Activated B cell treated with CpG ODN at 0.5 μM for 24 hours (primary cell): ENCODE measurements around the gene PKIB. TPM values are rescaled to one million over a fixed set of nuclear protein-coding genes. Genes with fewer than 3 reads are reported as not detected.
A peak's percentile ranks its signal among the peaks of the same experiment; 100 is the strongest.

ENCODE experiments used
- ATAC-seq: fragments of 200-7000 bp; cut with Tn5 transposase; one replicate; pipeline ENCODE4 v1.10.0; 2021; ENCODE audit warnings: low read depth, mild to moderate bottlenecking, moderate library complexity
- CTCF ChIA-PET: fragments of 350-600 bp; sonication (Branson Sonifier 250); formaldehyde crosslinking; loops from one replicate; lab custom pipeline; 2021; ENCODE audit warnings: antibody characterized with exemption; lab: Charles Lee
- POLR2A ChIA-PET: fragments of 350-600 bp; sonication (Branson Sonifier 250); formaldehyde crosslinking; loops from one replicate; lab custom pipeline; 2021; ENCODE audit warnings: antibody characterized with exemption; lab: Charles Lee
- DNase-seq: peaks from one replicate; pipeline ENCODE4 v3.0.0; 2022
- H3K27ac Mint-ChIP-seq: one replicate; pipeline ENCODE4 v1.8.0; 2020; ENCODE audit warnings: mixed read lengths
- H3K27me3 Mint-ChIP-seq: one replicate; pipeline ENCODE4 v1.8.0; 2021; ENCODE audit warnings: mixed read lengths
- H3K36me3 Mint-ChIP-seq: one replicate; pipeline ENCODE4 v1.8.0; 2021; ENCODE audit warnings: low read depth, mixed read lengths
- H3K4me1 Mint-ChIP-seq: one replicate; pipeline ENCODE4 v1.8.0; 2021; ENCODE audit warnings: mixed read lengths
- H3K4me3 Mint-ChIP-seq: one replicate; pipeline ENCODE4 v1.8.0; 2020; ENCODE audit warnings: mild to moderate bottlenecking, mixed read lengths
- H3K9me3 Mint-ChIP-seq: one replicate; pipeline ENCODE4 v1.8.0; 2020; ENCODE audit warnings: mixed read lengths
- CTCF ChIP-seq: fragments of 200-600 bp; IDR thresholded peaks from one replicate; pipeline ENCODE4 v1.8.0; 2022; ENCODE audit warnings: antibody characterized with exemption, mild to moderate bottlenecking
- intact Hi-C: fragments of 100-400 bp; cut with micrococcal nuclease; formaldehyde crosslinking; loops from one replicate; pipeline ENCODE4 v1.15.1; 2024
- total RNA-seq: library from RNA; stranded (reverse); gene quantifications from 2 replicates; pipeline ENCODE4 v1.2.3, GENCODE V29; 2022

PKIB gene
- total RNA-seq, 1 donor from 2014 or later, result 1.2 TPM

GRCh38 chr6:122730334-122730733 lies 120.1 kb downstream of the PKIB start:
- ChIA-PET POLR2A (interaction anchor here (1.5 kb wide), 1 partner anchor 109 kb away, joined by 4 read pairs; no protein-coding TSS in a partner anchor), CTCF (interaction anchor here (0.7 to 4.4 kb wide), 4 partner anchors 45 to 587 kb away, joined by 3 to 52 read pairs (median 3); no protein-coding TSS in a partner anchor)
- Mint-ChIP-seq H3K4me3 (no peak overlapping the region), H3K4me1 (no peaks in the 10 kb centered on the region), H3K27me3 (peaks cover 5% of the 10 kb centered on the region), H3K27ac (no peak overlapping the region), H3K36me3 (no peaks in the 10 kb centered on the region), H3K9me3 (no peaks in the 10 kb centered on the region)
- TF ChIP-seq CTCF, result no peak
- DNase-seq (no peak), ATAC-seq (no peak)
- intact Hi-C loops, result loop anchor here (1.0 kb wide), 1 partner anchor 586 kb away; no protein-coding TSS in a partner anchor

DNA sequence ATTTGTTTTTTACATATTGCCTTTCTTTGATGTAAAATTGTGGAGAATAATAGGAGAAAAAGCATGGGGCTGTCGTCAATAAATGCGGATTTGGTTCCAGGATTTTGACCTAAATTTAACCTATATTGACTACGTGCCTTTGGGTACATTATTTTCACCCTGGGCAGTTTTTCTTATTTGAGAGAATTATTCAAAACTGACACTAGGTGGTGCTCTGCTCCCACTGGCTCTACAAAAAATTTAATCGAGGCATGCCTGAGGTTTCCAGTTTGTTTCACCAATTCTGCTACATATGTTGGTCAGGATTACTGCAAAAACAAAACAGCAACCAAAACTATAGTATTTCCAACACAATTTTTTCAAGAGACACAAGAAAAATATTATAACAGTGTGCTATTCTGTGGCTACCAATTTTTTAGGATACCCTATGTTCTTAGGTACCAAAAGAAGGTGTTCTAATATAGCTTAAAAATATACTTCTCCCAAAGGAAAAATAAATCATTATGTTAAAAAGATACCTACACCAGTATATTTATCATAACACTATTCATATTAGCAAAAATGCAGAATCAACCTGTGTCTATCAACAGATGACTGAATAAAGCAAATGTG lies 120.7 kb downstream of the PKIB start:
- no peak for DNase-seq
- POLR2A ChIA-PET, result interaction anchor here (1.5 kb wide), 1 partner anchor 108 kb away, joined by 4 read pairs; no protein-coding TSS in a partner anchor

GRCh38 chr6:122733259-122733658 lies 123.1 kb downstream of the PKIB start:
- ATAC-seq (no peak), DNase-seq (no peak)
- intact Hi-C loops, result no loop called here
- Mint-ChIP-seq H3K36me3 (no peaks in the 10 kb centered on the region), H3K4me3 (no peak overlapping the region), H3K9me3 (no peaks in the 10 kb centered on the region), H3K27me3 (peaks cover 5% of the 10 kb centered on the region), H3K4me1 (no peaks in the 10 kb centered on the region), H3K27ac (no peak overlapping the region)
- TF ChIP-seq CTCF, result no peak
- POLR2A ChIA-PET, result no interaction called here
- CTCF ChIA-PET, result interaction anchor here (1.0 to 4.4 kb wide), 3 partner anchors 103 to 577 kb away, joined by 3 to 52 read pairs (median 6); no protein-coding TSS in a partner anchor

More for the DNA sequence above, 120.7 kb downstream of the PKIB start:
- TF ChIP-seq CTCF, result peak; percentile 51
- no peaks in the 10 kb centered on the region for H3K4me1 Mint-ChIP-seq
- no peak overlapping the region for H3K4me3 Mint-ChIP-seq
- no peak overlapping the region for H3K27ac Mint-ChIP-seq
- peaks cover 5% of the 10 kb centered on the region for H3K27me3 Mint-ChIP-seq
- no peaks in the 10 kb centered on the region for H3K36me3 Mint-ChIP-seq
- intact Hi-C loops, result loop anchor here (1.0 kb wide), 2 partner anchors 108 to 585 kb away; no protein-coding TSS in a partner anchor
- CTCF ChIA-PET, result interaction anchor here (0.8 to 4.4 kb wide), 7 partner anchors 13 to 587 kb away, joined by 3 to 52 read pairs (median 3); partner anchors contain the start of gene SMPDL3A
- ATAC-seq, result no peak
- no peaks in the 10 kb centered on the region for H3K9me3 Mint-ChIP-seq

DNA sequence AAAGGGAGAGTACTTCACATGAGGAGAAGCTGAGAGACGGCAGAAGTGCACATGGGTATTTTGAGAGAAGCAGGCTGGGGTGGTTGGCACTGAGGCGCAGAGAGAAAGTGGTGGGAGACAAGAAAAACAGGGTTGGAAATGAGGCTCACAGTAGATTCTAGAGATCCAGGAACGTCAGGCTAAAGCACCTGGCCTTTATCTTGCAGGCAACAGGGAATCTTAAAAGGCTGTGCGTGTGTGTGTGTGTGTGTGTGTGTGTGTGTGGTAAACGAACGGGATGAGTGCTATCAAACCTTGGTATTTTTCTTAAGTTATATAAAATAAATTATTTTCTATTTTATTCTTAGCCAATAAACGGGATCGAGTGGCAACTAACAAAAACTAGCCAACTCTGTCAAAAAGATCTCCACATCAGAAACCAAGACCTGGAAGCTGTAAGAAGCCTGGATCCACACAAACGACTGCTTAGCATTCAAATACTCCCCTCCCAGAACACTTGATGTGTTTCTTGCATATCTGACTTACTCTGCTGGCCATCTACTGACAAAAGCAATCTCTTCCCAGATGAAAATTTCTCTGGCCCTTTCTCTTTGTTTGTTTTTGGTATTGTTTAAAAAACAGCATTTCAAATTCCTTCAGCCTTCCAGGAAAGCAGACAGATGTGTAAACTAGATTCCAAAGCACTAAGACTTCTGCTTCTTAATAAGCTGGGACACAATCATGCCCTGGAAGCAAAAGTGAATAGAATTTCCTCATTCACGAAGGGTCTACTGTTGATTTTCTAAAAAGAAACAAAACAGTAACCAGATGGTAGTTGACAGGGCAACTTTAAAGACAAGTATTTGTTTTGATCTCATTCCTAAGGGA lies 124.6 kb downstream of the PKIB start:
- POLR2A ChIA-PET, result no interaction called here
- Mint-ChIP-seq H3K36me3 (no peaks in the 10 kb centered on the region), H3K27me3 (peaks cover 5% of the 10 kb centered on the region), H3K27ac (no peak overlapping the region), H3K4me1 (no peaks in the 10 kb centered on the region), H3K4me3 (no peak overlapping the region), H3K9me3 (no peaks in the 10 kb centered on the region)
- CTCF ChIA-PET, result interaction anchor here (1.6 kb wide), 1 partner anchor 105 kb away, joined by 4 read pairs; no protein-coding TSS in a partner anchor
- ATAC-seq (no peak), DNase-seq (no peak)
- intact Hi-C loops, result no loop called here
- TF ChIP-seq CTCF, result no peak
